Panc1 (cell line): ENCODE data around the gene HTR1D. TPM values are rescaled to one million over a fixed set of nuclear protein-coding genes. Genes with fewer than 3 reads are reported as not detected.
A peak's percentile ranks its signal among the peaks of the same experiment; 100 is the strongest.

Experiments
- ATAC-seq: fragments of 200-7000 bp; cut with Tn5 transposase; 2 replicates; pipeline ENCODE4 v1.9.1; 2020; ENCODE audit warnings: mild to moderate bottlenecking, moderate library complexity
- BruUV-seq: library from RNA; stranded (reverse); fragments of 400-500 nt; replicated peaks from 2 replicates; lab custom pipeline; 2021; lab: Mats Ljungman, UMichigan
- CTCF ChIA-PET: fragments of 300-600 bp; sonication (Branson Sonifier 250); formaldehyde crosslinking; loops from one replicate; lab custom pipeline; 2022; ENCODE audit warnings: antibody characterized with exemption; lab: Charles Lee
- POLR2A ChIA-PET: fragments of 300-600 bp; sonication (Branson Sonifier 250); formaldehyde crosslinking; loops from one replicate; lab custom pipeline; 2022; ENCODE audit warnings: antibody characterized with exemption; lab: Charles Lee
- DNase-seq: peaks from one replicate; pipeline ENCODE4 v3.0.0-alpha.2; 2010; ENCODE audit warnings: low read depth, low spot score
- H3K27ac ChIP-seq: 2 replicates; pipeline ENCODE4 v1.5.1; 2011; ENCODE audit warnings: mild to moderate bottlenecking, low read length, inconsistent platforms
- H3K27me3 ChIP-seq: fragments of 200-500 bp; sonication (Bioruptor generic); 2 replicates; pipeline ENCODE4 v1.6.0; 2014; ENCODE audit warnings: low read length, inconsistent platforms; ENCODE audit not compliant: control insufficient read depth, insufficient read depth
- H3K36me3 ChIP-seq: fragments of 200-500 bp; sonication (Bioruptor generic); 2 replicates; pipeline ENCODE4 v1.5.1; 2014; ENCODE audit warnings: inconsistent platforms, mild to moderate bottlenecking, low read length, moderate library complexity; ENCODE audit not compliant: control insufficient read depth, insufficient read depth
- H3K4me1 ChIP-seq: 2 replicates; pipeline ENCODE4 v1.5.1; 2011; ENCODE audit warnings: inconsistent platforms, mild to moderate bottlenecking, low read length, moderate library complexity; ENCODE audit not compliant: control insufficient read depth, insufficient read depth
- H3K4me3 ChIP-seq, 2 experiments: 2 replicates each; pipeline ENCODE4 v1.5.1; 2011 to 2012; ENCODE audit warnings: low read depth in 2 of 2, low read length in 2 of 2, mild to moderate bottlenecking in 2 of 2, inconsistent platforms in 1 of 2, moderate library complexity in 1 of 2
- H3K9me3 ChIP-seq: fragments of 200-500 bp; sonication (Bioruptor generic); 2 replicates; pipeline ENCODE4 v1.5.1; 2014; ENCODE audit warnings: low read depth, mild to moderate bottlenecking, inconsistent platforms, low read length, moderate library complexity; ENCODE audit not compliant: control insufficient read depth, insufficient read depth
- CTCF ChIP-seq: fragments of 450-650 bp; IDR thresholded peaks from 2 replicates; pipeline ENCODE4 v1.5.1; 2017; ENCODE audit warnings: mild to moderate bottlenecking
- POLR2AphosphoS5 ChIP-seq: IDR thresholded peaks from 2 replicates; pipeline ENCODE4 v1.6.1; 2012; ENCODE audit warnings: mild to moderate bottlenecking, low read depth, low read length, moderate library complexity
- REST ChIP-seq, 2 experiments: IDR thresholded peaks; 2 replicates each; pipeline ENCODE4 v1.6.1; 2011 to 2012; ENCODE audit warnings: low read depth in 2 of 2, control low read depth in 1 of 2, low read length in 1 of 2, mild to moderate bottlenecking in 1 of 2, moderate library complexity in 1 of 2; ENCODE audit not compliant: insufficient read depth in 1 of 2
- SIN3A ChIP-seq: IDR thresholded peaks from 2 replicates; pipeline ENCODE4 v1.6.1; 2012; ENCODE audit warnings: low read depth, mild to moderate bottlenecking, low read length, moderate library complexity, borderline replicate concordance; ENCODE audit not compliant: insufficient read depth
- TCF7L2 ChIP-seq: IDR thresholded peaks from 2 replicates; pipeline ENCODE4 v1.6.1; 2011; ENCODE audit warnings: mild to moderate bottlenecking, low read depth, low read length, inconsistent platforms
- in situ Hi-C: cut with HindIII; loops from 2 replicates; pipeline ENCODE4 v1.10.0; 2016; ENCODE audit warnings: low sequenced_read_pairs, low pct_unique_long_range_greater_than_20kb
- intact Hi-C: fragments of 100-400 bp; cut with micrococcal nuclease; formaldehyde crosslinking; loops from one replicate; pipeline ENCODE4 v1.10.0; 2022; ENCODE audit not compliant: unreplicated experiment
- total RNA-seq: library from RNA; stranded (reverse); gene quantifications from one replicate; pipeline ENCODE4 v1.2.1, GENCODE V29; 2021; ENCODE audit not compliant: unreplicated experiment

The HTR1D gene
- total RNA-seq, 1 experiment from 2014 or later, result 3.5 TPM

- TF ChIP-seq REST (IDR thresholded peaks at IDR 0.05; ENCODE audit: insufficient read depth in 1 of 2, low read depth in 2 of 2, low read length in 1 of 2) (no peak), SIN3A (no peak), CTCF (no peak), POLR2AphosphoS5 (no peak), TCF7L2 (no peak)
- intact Hi-C loops, result no loop called here
- peaks cover 6% of the 10 kb centered on the region for H3K4me1 ChIP-seq
- H3K27me3 ChIP-seq, result no peaks in the 10 kb centered on the region
- no peak overlapping the region for H3K4me3 ChIP-seq
- no peaks in the 10 kb centered on the region for H3K36me3 ChIP-seq
- ATAC-seq, result peak; percentile 46
- no peak overlapping the region for H3K27ac ChIP-seq
- BruUV-seq, result no TSS peak
- ChIA-PET POLR2A (no interaction called here), CTCF (interaction anchor here (0.5 kb wide), 1 partner anchor 9 kb away, joined by 7 read pairs; no protein-coding TSS in a partner anchor)
- no peaks in the 10 kb centered on the region for H3K9me3 ChIP-seq
- no peak for DNase-seq
- in situ Hi-C loops, result loop anchor here (25.0 kb wide), 1 partner anchor 101 kb away; no protein-coding TSS in a partner anchor
Measured at GRCh38 chr1:23188434-23188884, 28.8 kb downstream of the HTR1D start.

- in situ Hi-C loops, result loop anchor here (25.0 kb wide), 1 partner anchor 100 kb away; no protein-coding TSS in a partner anchor
- Histone ChIP-seq H3K36me3 (no peaks in the 10 kb centered on the region), H3K27me3 (no peaks in the 10 kb centered on the region), H3K4me3 (no peak overlapping the region), H3K27ac (no peak overlapping the region), H3K9me3 (no peaks in the 10 kb centered on the region), H3K4me1 (peaks cover 6% of the 10 kb centered on the region)
- ATAC-seq (no peak), DNase-seq (no peak)
- TF ChIP-seq REST (IDR thresholded peaks at IDR 0.05; ENCODE audit: insufficient read depth in 1 of 2, low read depth in 2 of 2, low read length in 1 of 2), result no peak
- no peak for TF ChIP-seq TCF7L2
- no peak for TF ChIP-seq POLR2AphosphoS5
- no peak for TF ChIP-seq CTCF
- TF ChIP-seq SIN3A, result no peak
- ChIA-PET POLR2A (no interaction called here), CTCF (interaction anchor here (0.5 kb wide), 1 partner anchor 10 kb away, joined by 7 read pairs; no protein-coding TSS in a partner anchor)
- BruUV-seq, result no TSS peak
- intact Hi-C loops, result no loop called here
Measured at GRCh38 chr1:23187637-23188036, 29.7 kb downstream of the HTR1D start.
